ENCODE results near the gene OARD1.
"Not testable (repeated sequence)": the region's sequence is repeated elsewhere in the genome, so short reads cannot be mapped to it uniquely, and the experiment has no call there.

OARD1 gene, protein sequence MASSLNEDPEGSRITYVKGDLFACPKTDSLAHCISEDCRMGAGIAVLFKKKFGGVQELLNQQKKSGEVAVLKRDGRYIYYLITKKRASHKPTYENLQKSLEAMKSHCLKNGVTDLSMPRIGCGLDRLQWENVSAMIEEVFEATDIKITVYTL

DNA sequence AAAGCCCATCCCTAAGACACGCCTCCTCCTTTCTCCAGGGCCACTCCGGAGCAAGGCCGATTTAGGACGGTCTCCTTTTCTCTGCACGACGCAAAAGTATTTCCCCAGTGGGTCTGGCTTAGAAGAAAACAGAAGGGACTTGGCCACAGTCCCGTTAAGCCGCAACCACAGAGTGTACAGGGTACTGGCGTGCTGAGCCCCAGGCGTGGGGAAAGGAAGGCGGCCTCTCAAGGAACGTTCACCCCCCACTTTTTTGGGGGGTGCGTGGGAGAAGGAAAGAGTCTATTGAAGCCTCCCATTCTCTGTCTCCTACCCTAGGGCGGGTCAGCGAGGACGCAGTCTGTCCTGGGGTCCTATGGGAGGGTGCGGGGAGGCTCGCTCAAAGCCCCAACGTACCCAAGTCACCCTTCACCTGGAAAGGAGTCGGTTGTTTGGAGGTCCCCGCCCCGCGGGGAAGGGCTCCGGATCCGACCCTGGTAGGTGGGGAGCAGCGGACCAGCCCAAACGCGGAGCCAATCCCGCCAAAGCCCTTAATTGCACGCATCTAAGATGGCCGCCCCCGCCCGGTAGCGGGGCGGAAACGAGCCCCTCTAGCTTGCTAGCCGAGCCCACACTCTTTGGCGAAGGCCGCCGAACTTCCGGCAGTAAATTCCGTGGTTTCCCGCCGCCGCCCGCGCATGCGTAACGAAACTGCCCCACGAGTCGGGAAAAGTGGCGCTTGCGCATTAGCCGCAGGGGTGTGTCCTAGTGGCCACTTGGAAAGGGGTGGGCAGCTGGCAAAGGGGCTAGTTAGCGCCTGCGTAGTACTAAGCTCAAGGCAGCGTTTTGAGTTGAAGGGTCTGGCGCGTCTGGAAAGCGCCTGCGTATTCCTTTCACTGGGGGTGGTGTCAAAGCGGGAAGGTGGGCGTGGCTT lies at the start of gene OARD1:
Gene OARD1, minus strand, starts transcription at position 434 of the 913 bp plus-strand sequence. CDS start 722 bp downstream, outside the sequence.
- peak; percentile 100 for DNase-seq

DNA sequence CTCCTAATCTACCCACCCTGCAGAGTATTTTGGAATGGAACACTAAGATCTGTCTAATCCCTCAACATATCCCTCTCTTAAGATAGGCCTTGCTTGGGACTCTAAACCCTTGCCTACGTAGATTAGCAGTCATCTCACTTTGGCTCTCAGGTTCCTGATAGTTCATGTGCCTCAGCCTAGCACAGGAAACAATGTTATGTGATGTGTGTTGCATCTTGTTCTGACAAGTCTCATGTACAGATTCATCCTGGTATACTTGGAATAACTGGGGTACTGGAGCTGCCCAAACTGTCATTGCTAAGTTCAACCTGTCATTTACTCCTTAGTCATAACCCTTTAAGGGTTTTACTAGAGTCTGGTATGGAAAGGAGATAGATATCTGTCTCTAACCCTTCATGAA lies 47.9 kb upstream of the OARD1 start:
- DNase-seq, result no peak

DNA sequence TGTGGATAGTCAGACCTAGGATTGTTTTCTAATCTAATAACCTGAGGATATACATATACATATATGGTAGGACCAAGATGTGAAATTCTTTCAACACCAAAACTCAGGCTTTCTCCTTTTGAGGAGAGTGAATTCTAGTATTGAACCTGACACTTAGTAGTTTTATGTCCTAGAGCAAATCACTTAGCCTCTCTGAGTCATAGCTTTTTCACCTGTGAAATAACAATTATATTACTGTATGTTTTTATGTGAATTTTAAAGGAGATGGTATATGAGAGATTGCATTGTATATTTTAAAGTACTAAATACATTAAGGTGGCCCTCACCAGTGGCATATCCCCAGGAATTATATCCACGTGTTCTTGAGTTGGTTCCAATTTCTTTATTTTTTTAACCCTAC lies 47.4 kb upstream of the OARD1 start:
- DNase-seq, result no peak

DNA sequence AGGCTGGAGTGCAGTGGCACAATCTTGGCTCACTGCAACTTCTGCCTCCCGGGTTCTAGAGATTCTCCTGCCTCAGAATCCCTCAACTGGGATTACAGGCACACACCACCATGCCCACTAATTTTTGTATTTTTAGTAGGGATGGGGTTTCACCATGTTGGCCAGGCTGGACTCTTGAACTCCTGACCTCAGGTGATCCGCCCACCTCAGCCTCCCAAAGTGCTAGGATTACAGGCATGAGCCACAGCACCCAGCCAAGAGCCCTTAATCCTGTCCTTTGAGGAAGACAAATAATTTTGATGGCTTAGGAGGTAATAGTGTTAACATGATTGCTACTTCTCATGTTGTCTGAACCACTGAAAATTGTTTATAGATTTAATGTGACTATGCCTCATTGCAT lies 42.9 kb upstream of the OARD1 start:
- not testable (repeated sequence) for DNase-seq

DNA sequence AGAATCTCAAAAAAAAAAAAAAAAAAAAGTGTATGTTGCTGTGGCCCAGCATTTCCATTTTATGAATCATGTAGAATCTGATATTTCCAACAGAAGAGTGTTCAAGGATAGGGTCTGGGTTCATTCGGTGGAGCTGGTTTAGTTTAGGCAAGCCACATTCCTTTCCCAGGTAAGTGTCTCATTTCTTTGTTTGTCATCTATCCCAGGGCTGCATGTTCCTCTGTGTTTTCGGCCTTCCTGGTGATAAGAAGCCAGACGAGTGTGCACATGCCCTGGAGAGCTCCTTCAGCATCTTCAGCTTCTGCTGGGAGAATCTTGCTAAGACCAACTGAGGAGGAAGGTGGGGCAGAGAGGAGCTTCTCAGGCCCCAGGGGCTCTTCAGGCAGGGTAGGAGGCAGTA lies 38.9 kb upstream of the OARD1 start:
- no peak for DNase-seq

DNA sequence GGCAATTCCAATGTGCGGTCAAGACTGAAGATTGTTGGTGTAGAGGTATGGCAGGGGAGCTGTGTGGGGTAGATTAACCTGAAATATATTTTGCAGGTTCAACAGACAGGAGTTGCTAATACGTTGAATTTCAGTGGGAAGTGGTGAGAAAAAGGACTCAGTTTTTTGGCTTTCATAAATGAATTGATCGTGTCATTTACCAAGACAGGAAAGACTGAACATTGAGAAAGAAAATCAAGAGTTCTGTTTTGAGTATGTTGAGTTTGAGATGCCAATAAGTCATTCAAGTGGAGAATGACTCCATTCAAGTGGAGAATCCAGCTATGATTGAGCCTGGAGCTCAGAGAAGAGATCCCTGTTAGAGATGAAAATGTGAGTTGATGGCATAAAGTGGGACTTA lies 31.7 kb upstream of the OARD1 start:
- DNase-seq, result no peak

DNA sequence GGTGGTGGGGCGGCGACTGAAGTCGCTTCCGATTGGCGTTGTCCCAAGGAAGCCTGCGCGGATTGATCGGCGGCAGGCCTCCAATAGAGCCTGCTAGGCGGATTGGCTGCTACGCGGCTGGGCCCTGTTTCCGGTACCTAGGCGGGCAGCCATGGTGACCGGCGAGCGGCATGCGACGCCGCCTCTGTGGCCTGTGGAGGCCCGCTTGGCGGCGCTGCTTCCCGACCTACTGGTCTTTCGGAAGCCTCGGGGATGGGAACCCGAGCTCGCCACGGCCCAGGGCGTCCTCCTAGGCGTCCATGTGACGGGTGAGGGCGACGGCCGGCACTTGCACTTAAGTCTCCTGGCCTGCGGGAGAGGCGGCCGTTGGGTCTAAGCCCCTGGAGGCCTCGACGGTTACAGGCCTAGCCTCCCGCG lies 28.7 kb upstream of the OARD1 start:
- no peak for DNase-seq

DNA sequence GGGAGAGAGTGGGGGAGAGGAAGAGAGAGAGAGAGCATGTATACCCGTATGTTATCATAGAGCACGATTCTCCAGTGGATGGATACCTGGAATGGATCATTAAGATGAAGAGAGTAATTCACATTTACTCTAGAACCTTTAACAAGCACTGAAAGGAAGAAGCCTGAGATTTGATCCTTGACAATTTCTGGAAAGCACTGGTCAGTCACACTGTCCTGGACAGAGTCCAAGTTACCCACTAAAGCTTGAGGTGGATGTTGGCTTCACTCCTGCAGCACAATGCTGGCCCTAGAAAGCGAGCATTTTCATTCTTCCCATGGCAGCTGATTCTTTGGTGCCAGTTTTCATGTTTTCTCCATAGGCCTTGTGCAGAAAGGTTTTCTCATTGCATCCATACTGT lies 26.2 kb upstream of the OARD1 start:
- DNase-seq, result no peak

DNA sequence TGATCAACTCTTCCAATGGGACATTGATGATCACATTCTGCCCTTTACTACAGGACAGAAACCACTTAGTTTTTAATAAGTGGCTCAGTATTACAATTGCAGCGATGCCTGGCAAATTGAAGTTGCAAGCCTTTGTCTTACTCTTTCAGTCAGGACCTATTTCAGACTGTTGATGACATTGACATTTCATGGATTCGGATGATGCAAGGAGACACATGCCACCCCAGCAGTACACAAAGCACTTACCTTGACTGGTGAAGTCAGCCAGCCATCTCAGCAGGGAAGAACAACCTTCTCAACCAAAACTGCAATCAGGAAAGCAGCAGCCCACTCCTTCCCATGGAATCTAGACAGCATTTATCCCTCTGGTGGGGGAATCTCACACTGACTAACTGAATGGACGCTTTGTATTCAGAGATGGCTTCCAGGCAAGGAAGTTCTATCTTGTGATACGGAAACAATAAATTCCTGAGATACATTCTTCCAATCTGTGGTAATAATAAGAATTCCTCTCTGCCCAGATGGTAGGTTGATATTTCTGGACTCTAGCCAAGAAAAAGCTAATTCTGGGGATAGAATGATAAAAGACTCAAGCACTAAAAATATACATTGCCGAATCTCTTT lies 25.4 kb upstream of the OARD1 start:
- no peak for DNase-seq

DNA sequence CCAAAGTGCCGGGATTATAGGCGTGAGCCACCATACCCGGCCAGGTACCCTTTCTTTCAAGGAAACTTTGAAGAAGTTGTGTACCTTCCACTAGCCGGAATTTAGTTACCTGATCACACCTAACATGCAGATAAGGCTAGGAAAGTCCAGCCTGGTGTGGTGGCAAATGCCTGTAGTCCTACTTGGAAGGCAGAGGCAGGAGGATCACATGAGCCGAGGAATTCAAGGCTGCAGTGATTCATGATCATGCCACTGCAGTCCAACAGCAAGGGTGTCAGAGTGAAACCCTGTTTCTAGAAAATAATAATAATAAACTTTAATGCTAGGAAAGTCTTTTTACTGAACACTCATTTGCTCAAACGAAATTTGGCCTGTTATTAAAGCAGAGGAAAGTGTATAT lies 21.6 kb upstream of the OARD1 start:
- DNase-seq, result no peak

DNA sequence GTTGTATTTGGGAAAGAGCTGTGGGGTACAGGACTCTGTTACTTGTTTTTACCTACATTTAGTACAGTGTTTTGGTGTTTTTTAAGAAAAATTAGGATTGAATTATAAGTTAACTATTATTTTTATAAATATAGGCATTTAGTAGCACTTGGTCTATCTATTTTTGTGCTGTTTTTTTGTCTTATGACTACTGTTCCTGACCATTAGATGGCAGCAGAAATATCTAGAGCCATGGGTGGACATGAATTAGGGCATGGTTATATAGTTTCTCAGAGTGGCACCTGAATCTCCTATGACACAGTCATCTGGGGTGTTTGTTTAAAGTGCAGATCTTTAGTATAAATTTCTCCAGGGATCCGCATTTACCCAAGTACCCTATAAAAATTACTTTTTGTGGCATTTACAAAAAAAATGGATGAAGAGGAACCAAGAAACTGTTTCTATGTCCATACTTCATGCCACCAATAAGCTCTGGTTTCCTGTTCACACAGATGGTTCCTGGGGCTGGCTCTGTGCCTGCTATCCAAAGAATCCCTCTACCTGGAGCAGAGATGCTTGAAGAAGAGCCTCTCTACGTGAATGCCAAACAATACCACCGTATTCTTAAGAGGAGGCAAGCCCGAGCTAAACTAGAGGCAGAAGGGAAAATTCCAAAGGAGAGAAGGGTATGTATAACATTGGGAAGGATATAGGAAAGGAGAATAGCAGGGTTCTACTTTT lies 20.4 kb upstream of the OARD1 start:
- no peak for DNase-seq

DNA sequence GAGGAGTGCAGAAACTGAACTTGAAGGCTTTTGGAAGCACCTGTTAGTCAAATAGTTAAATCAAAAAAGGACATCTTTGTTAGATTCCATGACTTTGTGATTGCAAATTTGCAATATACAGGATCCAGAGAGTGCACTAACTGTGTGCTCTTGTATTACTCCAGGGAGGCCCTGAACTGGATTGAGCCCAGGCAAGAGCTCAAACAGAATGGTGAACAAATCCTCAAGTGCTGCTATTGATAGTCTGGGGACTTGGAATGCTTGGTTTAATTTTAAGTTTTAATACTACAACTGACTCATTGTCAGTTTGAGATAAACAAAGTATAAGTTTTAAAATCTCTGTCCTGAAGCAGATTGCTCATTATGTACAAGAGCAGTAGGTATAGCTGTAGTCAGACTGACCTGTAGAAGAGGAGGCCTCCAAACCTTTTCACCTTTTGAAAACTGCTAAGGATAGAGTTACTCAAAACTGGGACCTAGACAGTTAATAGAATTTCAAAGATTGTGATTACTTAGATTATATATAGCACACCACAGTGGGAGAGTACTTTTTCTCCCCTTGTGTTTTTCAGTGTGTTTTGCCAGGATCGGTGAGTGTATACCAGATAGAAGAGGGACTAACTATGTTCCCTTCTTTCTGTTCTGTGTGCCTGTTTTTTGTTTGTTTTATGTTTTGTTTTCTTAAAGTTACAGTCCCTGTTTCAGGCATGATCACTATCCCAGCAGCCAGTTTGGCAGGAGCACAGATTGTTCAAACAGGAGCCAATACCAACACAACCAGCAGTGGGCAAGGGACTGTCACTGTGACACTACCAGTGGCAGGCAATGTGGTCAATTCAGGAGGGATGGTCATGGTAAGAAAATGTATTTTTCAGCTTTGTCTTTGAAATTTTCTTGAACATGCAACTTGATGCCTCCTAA lies 18.9 kb upstream of the OARD1 start:
- no peak for DNase-seq

DNA sequence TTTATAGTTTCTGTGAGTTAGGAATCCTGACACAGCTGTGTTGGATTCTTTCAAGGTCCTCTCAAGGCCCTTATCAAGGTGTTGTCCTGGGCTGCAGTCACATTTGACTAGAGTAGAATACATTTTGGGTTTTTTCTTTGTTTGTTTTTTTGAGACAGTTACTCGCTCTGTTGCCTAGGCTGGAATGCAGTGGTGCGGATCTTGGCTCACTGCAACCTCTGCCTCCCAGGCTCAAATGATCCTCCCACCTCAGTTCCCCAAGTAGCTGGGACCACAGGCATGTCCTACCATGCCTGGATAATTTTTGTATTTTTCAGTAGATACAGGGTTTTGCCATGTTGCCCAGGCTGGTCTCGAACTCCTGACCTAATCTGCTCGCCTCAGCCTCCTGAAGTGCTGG lies 16.3 kb upstream of the OARD1 start:
- DNase-seq, result no peak

DNA sequence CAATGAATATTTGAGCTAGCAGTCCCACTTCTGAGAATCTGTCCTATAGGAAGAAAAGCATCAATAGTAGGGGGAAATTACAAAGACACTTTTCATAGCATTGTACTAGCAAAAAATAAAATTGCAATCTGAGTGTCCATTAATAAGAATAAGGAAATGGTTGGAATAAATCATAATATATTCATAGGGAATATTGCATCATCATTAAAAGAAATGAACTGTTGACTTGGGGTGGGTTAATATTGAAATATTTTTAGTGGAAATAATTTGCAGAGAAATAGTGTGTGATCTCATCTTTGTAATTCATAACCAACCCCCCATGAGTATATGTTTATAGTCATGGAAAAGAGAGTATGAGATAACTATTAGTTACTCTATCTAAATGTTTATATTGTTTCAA lies 13.0 kb upstream of the OARD1 start:
- DNase-seq, result no peak

DNA sequence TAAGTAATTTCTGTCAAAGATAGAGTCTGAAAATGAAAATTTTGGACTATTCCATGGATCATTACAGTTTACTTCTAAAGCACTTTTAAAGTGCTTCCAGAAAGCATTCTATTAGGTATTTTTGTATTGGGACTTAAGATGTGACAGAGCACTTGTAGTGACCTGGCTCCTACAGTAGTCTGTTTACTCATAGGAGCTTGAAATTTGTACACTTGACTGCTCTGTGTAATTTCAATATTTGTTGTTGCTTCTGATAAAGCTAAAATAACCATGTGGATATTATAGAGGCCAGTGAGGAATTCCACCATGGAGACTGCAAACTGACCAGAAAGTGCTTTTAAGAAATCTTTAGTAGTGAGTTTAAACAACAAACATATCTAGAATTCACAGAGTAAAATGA lies 10.9 kb upstream of the OARD1 start:
- DNase-seq, result no peak

DNA sequence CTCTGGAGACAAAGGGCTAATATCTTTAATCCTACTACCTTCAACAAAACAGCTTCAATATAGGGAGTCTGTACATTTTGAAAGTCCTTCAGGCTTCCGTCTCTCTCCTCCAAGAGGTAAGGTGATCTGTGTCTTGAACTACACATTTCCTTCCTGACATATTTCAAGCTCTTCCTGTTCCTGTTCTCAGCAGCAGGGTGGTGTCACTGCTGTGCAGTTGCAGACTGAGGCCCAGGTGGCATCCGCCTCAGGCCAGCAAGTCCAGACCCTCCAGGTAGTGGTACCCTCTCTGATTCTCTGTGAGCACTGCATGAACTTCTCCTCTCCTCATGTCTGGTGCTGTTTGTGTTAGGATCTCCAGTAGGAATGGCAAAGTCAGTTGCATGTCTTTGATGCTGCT lies 8.5 kb upstream of the OARD1 start:
- no peak for DNase-seq

DNA sequence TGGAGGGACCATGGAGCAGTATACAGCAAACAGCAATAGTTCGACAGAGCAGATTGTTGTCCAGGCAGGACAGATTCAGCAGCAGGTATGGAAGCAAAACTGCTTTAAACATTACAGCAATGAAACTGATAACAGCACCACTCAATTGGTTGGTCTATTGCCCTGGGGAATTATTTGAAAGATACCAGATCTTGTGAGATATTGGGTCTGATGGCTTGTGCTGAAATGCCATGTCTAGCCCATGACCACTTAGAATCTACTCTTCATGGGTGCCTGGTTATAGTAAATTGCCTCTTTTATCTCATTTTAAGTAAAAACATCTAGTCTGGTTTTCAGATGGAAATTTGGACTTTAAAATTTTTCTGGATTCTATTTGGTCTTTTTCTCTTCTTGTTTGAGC lies 6.9 kb upstream of the OARD1 start:
- DNase-seq, result no peak

DNA sequence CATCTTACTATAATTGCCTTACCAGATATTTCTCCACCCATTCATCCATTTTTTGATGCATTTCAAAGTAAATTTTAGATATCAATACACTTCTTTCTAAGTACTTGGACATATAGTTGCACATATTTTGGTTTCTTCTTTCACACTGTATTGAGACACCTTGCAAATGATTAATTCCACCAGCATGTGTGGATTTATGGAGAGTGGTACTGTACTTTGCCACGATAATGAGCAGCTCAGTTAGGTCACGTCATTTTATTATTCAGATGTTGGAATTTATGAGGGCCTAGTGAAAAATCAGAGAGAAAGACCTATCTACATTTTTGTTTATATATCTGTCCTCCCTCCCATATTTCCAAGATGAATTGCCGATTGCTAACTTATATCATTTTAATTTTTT lies 5.9 kb upstream of the OARD1 start:
- DNase-seq, result no peak

DNA sequence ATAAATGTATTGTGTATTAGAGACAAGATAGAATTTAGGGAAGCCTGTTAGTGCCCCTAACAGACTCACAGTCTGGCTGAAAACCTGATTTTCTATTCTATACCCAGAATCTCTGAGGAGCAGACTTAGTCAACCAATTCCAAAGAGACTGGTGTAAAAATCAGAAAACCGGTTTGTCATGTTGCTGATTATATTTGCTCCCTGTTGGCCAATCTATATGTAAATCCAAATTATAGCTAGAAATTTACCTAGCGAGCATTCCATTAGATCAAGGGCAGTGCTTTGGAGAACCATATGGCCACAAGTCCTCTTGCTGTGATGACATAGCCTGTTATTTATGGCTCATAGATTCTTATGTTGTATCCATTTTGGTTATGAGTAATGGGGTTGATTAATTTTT lies 5.4 kb upstream of the OARD1 start:
- DNase-seq, result no peak

DNA sequence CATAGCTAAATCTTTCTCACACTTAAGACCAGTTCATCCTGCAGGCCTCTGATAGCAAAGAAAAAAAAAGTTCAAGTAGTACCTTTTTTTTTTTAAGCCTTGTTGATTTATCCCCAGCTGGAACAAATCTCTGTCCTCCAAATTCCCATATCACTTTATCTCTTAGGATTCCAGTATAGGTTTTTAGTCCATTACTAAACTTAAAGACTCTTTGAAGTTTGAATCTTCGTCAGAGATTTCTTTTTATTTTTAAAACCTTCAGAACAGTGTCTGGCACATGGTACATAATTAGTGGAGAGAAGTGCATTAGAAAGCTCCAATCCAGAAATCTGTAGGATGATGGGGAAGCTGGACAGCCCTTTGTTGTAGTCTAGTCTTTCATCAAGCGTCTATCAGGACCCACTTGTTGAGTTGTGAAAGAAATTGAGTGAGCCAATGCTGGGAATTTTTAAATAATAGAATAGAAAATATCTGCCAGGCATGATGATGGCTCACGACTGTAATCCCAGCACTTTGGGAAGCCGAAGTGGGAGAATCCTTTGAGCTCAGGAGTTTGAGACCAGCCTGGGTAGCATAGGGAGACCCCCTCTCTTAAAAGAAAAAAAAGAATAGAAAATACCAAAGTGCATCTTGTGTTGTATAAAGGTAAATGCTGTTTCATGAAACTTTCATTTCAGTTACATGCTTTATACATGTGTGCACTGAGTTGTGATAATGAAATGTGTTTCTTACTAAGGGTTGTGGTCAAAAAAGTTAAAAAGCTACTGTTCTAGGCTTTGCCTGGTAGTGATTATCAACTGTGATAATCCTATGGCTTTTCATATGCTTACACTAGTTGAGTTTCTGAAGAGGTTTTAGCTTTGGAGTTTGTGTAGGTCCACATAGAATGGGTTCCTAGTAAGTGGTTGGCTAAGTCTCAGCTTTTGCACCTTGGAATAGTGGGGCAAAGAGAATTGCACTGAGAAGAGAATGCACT lies 3.8 kb upstream of the OARD1 start:
- DNase-seq, result no peak
